Upper lobe of left lung (tissue), 4 donors: ENCODE results near the gene MACIR.

Experiments used
- EP300 ChIP-seq, 4 donors: sonication (generic); formaldehyde crosslinking; IDR thresholded peaks; one replicate each; pipeline ENCODE4 v1.5.1; 2017; ENCODE audit warnings: antibody characterized with exemption in 4 of 4, control low read depth in 2 of 4
- POLR2A ChIP-seq, 4 donors: fragments of 450-650 bp; IDR thresholded peaks; one replicate each; pipeline ENCODE4 v1.5.1; 2016 to 2017; ENCODE audit warnings: antibody characterized with exemption in 4 of 4, mild to moderate bottlenecking in 2 of 4
- POLR2AphosphoS5 ChIP-seq, 2 donors: sonication (generic); formaldehyde crosslinking; IDR thresholded peaks; one replicate each; pipeline ENCODE4 v1.5.1; 2017; ENCODE audit warnings: antibody characterized with exemption in 2 of 2
- TF ChIP-seq, protein P1 (sequence below), 6 experiments: fragments of 450-650 bp in 4 of 6; fragments of 200-600 bp in 2 of 6; sonication (generic) in 2 of 6; IDR thresholded peaks; one replicate each; pipeline ENCODE4 v1.5.1; 2016 to 2019; ENCODE audit warnings: antibody characterized with exemption in 6 of 6

GRCh38 chr5:103273952-103274351 is 15.4 kb downstream of the MACIR start:
- TF ChIP-seq POLR2AphosphoS5 (IDR thresholded peaks at IDR 0.05), result no peak
- TF ChIP-seq, protein P1, sequence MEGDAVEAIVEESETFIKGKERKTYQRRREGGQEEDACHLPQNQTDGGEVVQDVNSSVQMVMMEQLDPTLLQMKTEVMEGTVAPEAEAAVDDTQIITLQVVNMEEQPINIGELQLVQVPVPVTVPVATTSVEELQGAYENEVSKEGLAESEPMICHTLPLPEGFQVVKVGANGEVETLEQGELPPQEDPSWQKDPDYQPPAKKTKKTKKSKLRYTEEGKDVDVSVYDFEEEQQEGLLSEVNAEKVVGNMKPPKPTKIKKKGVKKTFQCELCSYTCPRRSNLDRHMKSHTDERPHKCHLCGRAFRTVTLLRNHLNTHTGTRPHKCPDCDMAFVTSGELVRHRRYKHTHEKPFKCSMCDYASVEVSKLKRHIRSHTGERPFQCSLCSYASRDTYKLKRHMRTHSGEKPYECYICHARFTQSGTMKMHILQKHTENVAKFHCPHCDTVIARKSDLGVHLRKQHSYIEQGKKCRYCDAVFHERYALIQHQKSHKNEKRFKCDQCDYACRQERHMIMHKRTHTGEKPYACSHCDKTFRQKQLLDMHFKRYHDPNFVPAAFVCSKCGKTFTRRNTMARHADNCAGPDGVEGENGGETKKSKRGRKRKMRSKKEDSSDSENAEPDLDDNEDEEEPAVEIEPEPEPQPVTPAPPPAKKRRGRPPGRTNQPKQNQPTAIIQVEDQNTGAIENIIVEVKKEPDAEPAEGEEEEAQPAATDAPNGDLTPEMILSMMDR (IDR thresholded peaks at IDR 0.05), result no peak
- TF ChIP-seq EP300 (IDR thresholded peaks at IDR 0.05), result no peak
- no peak for TF ChIP-seq POLR2A (IDR thresholded peaks at IDR 0.05)
